ENCODE data around the gene KRTAP4-3.
"Not testable (repeated sequence)": the region's sequence is repeated elsewhere in the genome, so short reads cannot be mapped to it uniquely, and the experiment has no call there.

The KRTAP4-3 gene

GRCh38 chr17:41119696-41120690 is 48.0 kb downstream of the KRTAP4-3 start:
- DNase-seq (ENCODE audit: low read depth in 1 of 2, low spot score in 1 of 2): not testable (repeated sequence)

- DNase-seq (ENCODE audit: low read depth in 1 of 2, low spot score in 1 of 2): no peak
Observed at GRCh38 chr17:41118721-41119120, 49.3 kb downstream of the KRTAP4-3 start.

GRCh38 chr17:41117846-41118386 is 50.1 kb downstream of the KRTAP4-3 start, which contains the start of gene KRTAP4-11:
Gene KRTAP4-11, minus strand, starts transcription at chr17:41118373. Its CDS starts 58 bp downstream, at chr17:41118315.
- not testable (repeated sequence) for DNase-seq (ENCODE audit: low read depth in 1 of 2, low spot score in 1 of 2)

Measured in activated T-helper 1 cell treated with anti-CD3 and anti-CD28 coated beads, Interleukin-2, amount 50 U/mL, for 16 hours (primary cell).